Measurements from ENCODE around the gene WDR1.

The WDR1 gene

GRCh38 chr4:10101671-10102473 lies 14.7 kb downstream of the WDR1 start:
- no peak for DNase-seq (ENCODE audit: extremely low read depth, low read depth)
- no peak for TF ChIP-seq CTCF (IDR thresholded peaks at IDR 0.05; ENCODE audit: low read depth, low read length)

- DNase-seq (ENCODE audit: extremely low read depth, low read depth): no peak
- no peak for TF ChIP-seq CTCF (IDR thresholded peaks at IDR 0.05; ENCODE audit: low read depth, low read length)
These were observed 15.8 kb downstream of the WDR1 start for GRCh38 chr4:10100734-10101216.

GRCh38 chr4:10099499-10100325 lies 16.9 kb downstream of the WDR1 start:
- no peak for TF ChIP-seq CTCF (IDR thresholded peaks at IDR 0.05; ENCODE audit: low read depth, low read length)
- DNase-seq (ENCODE audit: extremely low read depth, low read depth): no peak

GRCh38 chr4:10098780-10099160 lies 17.8 kb downstream of the WDR1 start:
- no peak for DNase-seq (ENCODE audit: extremely low read depth, low read depth)

GRCh38 chr4:10097906-10098779 lies 18.5 kb downstream of the WDR1 start:
- no peak for TF ChIP-seq CTCF (IDR thresholded peaks at IDR 0.05; ENCODE audit: low read depth, low read length)
- no peak for DNase-seq (ENCODE audit: extremely low read depth, low read depth)

More at GRCh38 chr4:10098780-10099160, 17.8 kb downstream of the WDR1 start:
- TF ChIP-seq CTCF (IDR thresholded peaks at IDR 0.05; ENCODE audit: low read depth, low read length): no peak

- no peak for TF ChIP-seq CTCF (IDR thresholded peaks at IDR 0.05; ENCODE audit: low read depth, low read length)
- DNase-seq (ENCODE audit: extremely low read depth, low read depth): no peak
These were observed 19.6 kb downstream of the WDR1 start for GRCh38 chr4:10096978-10097335.
